GM18499 (cell line): ENCODE data around the gene EFCAB9.

ENCODE experiments used
- ATAC-seq: cut with Tn5 transposase; IDR thresholded peaks from one replicate; pipeline ENCODE4 v1.9.1; 2021; ENCODE audit warnings: moderate number of reproducible peaks; ENCODE audit not compliant: insufficient read depth, unreplicated experiment

The EFCAB9 gene

DNA sequence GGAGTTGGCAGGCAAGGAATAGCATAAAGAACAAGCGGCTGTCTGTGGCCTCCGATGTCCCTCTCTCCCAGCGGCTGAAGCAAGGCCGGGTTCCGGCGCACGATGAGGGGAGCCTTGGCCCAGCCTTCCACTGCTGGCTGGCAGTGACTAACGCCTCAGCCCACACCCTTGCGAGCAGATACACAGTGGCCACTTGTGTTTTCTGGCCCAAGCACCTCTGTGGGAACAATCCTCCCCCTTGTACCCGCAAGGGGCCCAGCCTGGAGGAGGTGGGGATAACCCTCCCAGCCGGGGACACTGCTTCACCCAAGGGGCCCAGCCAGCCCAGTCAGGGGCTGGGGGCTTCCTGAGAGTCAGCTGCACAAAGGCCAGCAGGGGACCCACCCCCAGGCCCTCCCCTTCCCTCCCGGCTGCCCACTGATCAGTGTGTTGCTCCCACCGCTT, 29.2 kb upstream of the EFCAB9 start:
- ATAC-seq, result no peak

DNA sequence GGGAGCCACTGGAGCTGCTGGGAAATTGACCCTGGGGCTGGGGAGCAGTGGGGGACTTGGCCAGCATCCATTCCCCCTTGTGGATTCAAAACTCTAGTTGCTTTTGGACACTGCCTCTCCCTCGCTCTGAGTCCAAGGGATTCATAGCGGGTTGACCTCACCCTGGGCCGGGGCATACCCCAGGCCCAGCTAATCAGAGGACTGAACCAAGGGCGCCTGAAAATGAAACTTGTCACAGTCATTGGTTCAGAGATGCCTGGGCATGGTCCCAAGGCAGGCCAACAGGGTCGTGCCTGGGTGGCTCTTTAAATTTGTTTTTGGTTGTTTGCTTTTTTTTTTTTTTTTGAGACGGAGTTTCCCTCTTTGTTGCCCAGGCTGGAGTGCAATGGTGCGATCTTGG, 28.5 kb upstream of the EFCAB9 start:
- no peak for ATAC-seq

DNA sequence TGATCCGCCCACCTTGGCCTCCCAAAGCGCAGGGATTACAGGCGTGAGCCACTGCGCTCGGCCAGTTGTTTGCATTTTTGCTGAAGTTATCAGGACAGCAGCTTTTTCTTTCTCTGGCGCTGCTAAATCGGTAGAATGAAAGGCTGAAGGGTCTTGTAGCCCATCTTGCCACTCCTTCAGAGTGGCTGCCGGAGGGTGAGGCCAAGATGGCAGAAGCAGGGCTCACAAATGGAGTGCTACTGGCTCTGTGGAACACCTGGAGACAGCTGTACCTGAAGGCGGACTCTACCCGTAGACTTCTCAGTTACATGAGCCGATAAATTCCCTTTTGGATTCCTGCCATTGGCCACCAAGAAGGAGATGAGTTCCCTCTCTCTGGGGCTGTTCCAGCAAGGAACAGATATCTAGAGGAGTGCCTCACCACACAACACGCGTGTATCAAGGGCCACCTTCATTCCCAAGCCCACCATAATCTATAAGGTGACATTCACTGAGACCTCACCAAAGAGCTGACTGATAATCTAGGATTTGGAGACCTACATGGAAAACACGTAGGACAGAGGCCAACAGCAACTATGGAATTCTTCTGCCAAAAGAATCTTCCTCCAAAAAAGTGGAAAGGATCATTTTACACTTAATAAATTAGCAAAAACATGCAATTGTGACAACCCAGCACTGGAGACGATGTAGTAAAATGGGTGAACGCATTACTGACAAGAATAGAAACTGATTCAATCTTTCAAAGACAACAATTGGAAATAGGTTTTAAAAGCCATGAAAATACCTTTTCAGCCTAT, 27.7 kb upstream of the EFCAB9 start:
- no peak for ATAC-seq

DNA sequence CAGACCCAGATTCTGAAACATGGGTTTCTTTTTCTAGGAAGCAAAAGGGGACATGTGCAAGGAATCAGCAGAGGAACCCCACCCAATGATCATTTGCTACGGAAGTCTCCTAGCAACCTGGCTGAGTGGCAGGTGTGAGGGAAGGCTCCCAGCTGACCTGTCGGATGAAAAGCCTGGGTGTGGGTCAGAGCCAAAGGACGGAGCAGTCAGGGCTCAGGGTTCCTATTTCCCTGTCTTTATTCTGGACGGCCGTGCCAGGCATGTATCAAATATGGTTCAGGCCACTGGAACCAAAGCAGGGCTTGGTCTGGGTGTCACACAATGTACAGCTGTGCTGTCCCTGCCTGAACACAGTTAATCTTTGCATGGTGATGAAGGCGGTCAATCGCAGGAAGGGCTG, 26.1 kb upstream of the EFCAB9 start:
- no peak for ATAC-seq

DNA sequence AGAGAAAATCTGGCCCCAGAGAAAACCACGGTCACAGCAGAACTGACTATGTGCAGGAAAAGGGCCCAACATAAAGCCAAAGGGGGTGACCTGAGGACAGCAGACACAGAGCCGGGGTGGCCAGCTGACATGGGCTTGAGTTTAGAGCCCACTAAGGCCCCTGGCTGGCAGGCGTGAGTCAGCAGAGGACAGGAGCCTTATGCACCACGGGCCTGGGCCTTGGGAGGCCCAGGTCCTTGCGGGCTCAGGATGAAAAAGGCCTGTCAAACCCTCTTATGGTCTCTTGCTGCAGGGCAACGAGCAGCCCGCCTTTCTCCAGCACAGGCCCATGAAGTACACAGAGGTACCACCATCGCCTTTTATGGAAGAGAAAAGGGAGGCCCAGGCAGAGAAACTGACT, 25.7 kb upstream of the EFCAB9 start:
- ATAC-seq, result no peak

- no peak for ATAC-seq
These were observed 24.8 kb upstream of the EFCAB9 start for GRCh38 chr5:172169216-172169615.

DNA sequence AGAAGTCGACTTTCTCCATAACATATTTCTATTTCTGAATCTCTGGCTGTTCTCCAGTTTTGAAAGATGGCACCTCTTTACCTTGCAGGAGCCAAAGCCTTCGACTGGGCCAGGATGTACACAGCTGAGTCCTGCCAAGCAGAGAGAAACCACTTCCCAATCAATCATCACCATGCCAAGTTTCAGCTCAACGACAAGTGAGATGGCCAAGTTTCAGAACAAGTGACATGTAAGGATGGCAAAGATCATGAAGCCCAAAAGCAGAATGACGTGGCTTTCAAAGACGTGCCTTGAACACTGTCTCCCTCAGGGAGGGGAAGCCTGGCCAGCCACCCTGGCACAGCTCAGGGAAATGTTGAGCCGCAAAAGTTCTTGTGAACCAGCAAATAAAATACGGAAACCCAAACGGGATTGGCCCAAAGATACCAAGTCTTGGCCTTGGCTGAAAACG, 23.7 kb upstream of the EFCAB9 start:
- ATAC-seq, result no peak

DNA sequence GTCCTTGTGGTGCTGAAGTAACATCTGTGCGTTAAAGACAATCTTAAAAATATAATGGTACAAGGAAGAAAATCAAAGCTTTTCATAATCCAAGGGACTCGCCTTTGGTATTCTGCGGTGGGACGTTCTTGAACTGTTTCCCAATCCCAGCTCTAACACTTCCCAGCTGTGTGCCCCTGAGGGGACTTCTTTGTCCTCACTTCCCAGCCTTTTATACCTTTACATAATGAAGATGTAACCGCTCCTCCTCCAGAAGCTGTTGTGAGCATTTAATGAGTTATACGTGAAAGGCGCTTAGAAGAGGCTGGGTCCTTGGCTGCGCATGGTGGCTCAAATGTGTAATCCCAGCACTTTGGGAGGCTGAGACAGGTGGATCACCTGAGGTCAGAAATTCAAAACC, 22.9 kb upstream of the EFCAB9 start:
- no peak for ATAC-seq

DNA sequence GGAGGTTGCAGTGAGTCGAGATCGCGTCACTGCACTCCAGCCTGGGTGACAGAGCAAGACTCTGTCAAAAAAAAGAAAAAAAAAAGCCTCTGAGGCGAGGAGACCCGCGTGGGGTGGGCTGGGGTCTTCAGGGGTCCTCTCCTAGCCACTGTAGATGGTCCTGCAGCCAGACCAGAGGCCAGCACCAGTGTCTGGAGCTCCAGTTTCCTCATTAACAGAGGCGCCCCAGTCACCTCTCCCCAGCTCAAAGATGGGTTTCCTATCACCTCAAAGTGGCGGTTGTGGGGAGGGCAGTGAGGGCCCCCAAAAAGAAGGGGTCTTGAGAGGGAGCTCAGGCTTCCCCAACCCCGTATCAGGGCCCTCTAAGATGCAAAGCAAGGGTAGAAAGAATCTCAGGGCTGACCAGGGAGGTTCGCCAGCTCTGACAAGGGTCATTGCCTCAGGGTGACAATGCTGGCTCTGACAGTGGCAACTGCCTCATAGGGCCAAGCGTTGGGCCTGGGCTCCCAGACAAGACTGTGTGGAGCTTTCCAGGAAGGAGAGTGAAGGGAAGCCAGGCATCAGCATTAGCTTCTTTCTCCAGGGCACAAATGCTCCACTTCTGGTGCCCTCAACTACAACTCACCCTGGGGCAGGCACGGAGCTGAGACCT, 20.9 kb upstream of the EFCAB9 start:
- no peak for ATAC-seq

DNA sequence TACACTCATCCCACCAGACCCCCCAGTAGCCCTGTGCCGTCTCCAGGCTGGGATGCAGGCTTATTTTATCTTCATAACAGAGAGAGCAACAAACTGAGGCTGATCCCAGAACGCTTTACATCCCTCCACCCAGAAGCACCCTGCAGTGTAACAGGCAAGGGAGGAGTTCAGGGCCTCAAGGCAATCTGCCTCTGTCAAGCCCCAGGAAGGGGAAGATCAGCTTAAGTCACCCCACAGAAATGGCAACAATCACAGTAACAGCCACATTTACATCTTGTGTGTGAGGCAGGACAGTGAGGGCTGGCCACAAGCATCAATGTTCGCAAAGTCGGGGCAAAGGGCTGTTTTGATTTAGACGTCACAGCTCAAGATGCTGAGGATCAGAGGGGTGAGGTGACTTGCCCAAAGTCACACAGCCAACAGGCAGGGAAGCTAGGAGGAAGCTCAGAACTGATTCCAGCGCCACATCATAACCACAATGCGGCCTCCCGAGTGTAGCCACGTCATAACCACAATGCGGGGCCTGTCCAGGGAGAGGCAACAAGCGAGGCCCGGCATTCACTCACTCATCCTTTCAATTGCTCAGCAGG, 20.3 kb upstream of the EFCAB9 start:
- ATAC-seq, result no peak

DNA sequence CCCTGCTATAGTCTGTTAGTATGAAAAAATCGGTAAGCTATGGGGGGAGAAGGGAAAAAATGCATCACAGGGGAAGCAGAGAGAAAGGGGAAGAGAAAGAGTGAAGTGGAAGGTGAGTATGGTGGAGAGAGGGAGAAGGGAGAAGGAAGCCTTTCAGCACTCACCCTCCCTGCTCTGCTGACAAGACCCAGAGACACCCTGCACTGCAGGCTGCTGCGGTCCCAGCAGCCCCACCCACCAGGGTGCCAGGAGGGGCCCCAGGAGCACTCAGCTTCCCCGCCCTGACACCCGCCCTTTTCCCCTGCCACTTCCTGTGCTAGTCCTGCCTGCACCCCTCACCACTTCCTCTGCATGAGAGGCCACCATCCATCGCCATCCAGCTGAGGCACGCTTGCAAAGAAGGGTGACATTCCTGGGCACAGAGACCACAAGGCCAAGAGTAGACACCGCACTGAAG, 18.7 kb upstream of the EFCAB9 start:
- no peak for ATAC-seq

DNA sequence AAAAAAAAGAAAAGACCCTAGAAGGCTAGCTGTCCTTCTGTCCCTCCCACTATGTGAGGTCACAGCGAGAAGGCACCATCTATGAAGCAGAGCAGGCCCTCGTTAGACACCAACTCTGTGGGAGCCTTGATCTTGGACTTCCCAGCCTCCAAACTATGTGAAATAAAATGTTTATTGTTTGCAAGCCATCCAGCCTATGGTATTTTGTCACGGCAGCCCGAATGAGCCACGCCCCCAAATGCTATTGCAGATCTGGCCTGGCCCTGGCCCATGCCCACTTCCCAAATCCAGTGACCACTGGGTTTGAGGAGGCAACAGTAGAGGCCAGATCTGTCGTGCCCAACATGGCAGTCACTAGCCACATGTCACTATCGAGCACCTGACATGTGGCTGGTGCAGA, 16.8 kb upstream of the EFCAB9 start:
- ATAC-seq, result no peak

DNA sequence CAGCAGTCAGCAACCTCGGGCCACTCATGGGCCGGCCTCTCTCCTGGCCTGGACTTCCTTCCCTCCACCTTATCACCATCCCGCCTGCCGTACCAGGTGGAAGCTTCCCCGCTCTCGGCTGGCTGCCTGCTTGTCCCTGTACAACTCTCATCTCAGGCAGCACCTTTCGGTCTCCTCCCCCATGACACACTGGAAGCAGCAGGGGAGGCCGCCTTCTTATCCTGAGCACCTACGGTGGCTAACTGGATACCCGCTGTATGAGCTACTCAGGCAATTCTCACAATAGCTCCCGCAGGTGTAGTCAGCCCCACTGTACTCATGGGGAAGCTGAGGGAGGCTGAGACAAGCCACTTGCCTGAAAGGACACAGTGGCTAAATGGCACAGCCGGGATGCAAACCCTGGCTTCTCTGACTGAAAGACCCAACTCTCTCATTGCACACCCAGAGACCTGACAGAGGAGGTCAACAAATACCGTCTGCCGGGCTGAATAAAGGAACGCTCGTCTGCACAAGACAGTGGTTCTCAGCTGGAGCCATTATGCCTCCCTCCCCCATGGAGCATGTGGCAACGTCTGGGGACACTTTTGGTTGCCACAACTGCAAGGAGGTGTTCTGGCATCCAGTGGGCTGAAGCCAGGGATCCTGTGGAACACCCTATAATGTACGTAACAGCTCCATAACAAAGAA, 15.5 kb upstream of the EFCAB9 start:
- ATAC-seq, result no peak

DNA sequence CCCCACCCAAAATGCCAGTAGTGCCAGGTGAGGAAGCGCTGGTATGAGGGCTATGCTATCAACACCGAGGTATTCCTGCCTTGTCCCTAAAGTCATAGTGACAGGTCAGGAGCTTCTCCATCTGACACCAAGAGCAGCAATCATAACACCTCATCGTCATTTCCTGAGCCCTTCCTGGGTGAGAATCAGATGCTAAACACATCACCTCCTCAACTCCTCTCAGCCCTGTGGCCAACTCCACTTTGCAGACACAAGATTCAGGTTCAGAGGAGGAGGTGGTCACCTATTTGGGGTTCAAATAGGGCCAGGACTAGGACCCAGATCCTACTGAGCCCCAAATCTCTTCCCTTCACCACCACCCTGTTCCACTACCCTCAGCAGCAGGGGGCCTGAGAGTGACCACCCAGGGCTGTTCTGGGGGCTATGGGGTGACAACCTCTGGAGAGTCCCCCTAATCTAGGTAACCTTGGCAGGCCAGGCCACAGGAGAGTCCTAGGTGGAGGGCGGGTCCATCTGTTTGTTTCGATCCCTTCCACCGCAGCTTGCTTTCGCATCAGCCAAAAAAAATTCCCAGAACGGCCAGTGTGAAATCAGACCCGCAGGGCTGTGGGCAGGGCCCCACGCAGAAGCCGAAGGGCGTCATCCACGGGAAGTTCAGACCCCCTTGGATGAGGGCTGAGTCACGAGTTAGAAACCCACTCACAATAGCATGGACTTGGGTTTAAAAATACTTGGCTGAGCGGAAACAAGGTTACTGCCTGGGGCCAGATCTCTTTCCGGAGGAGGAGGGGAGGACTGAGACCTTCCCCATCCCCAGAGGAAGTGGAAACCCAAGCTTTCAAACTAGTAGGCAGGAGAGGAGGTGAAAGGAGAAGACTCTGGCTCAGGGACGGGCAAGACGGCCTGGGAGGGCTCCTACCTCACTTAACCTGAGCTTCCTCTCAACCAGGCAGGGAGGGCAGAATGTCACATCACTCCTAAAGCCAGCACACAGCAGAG, 14.7 kb upstream of the EFCAB9 start:
- peak; percentile 31 for ATAC-seq

DNA sequence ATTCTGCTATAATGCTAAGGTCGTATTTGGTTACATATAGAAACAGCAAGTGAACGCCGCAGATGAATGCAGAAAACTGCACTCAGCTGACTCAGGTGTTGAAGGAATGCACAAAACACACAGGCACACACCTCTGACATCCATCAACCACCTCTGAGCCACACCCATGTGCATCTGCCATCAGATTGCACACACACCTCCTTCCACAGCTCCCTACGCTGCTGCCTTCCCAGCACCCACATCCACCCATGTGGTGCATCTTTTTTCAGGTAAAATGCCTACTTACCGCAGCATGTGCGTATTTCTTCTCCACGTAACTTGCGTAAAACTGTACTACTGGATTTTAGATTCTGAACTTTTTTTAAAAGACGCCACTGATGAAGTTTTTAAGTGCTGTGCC, 13.0 kb upstream of the EFCAB9 start:
- no peak for ATAC-seq

GRCh38 chr5:172182291-172182690, 11.7 kb upstream of the EFCAB9 start:
- ATAC-seq, result no peak

GRCh38 chr5:172183881-172184280, 10.1 kb upstream of the EFCAB9 start:
- ATAC-seq, result no peak

- no peak for ATAC-seq
These were observed 8.9 kb upstream of the EFCAB9 start for GRCh38 chr5:172185096-172185461.

GRCh38 chr5:172186114-172186695, 7.8 kb upstream of the EFCAB9 start:
- ATAC-seq, result no peak
